Fibroblast of skin of left biceps (primary cell): ENCODE results near the gene RDH13.
"Not testable (repeated sequence)": the region's sequence is repeated elsewhere in the genome, so short reads cannot be mapped to it uniquely, and the experiment has no call there.

Experiments used
- DNase-seq, 2 experiments: peaks; one replicate each; pipeline ENCODE4 v3.0.0-alpha.2; 2013; ENCODE audit warnings: low read depth in 2 of 2

The RDH13 gene

GRCh38 chr19:55044771-55045716, 17.9 kb downstream of the RDH13 start:
- no peak for DNase-seq

GRCh38 chr19:55044286-55044685, 18.7 kb downstream of the RDH13 start:
- DNase-seq: no peak

GRCh38 chr19:55042688-55043087, 20.3 kb downstream of the RDH13 start:
- DNase-seq: no peak

- no peak for DNase-seq
Measured at GRCh38 chr19:55042344-55042678, 20.6 kb downstream of the RDH13 start.

GRCh38 chr19:55041627-55042343, 21.2 kb downstream of the RDH13 start:
- no peak for DNase-seq

- DNase-seq: no peak
Measured at GRCh38 chr19:55041244-55041626, 21.7 kb downstream of the RDH13 start.

GRCh38 chr19:55040654-55041053, 22.3 kb downstream of the RDH13 start:
- not testable (repeated sequence) for DNase-seq

- not testable (repeated sequence) for DNase-seq
Measured at GRCh38 chr19:55037603-55038002, 25.3 kb downstream of the RDH13 start.

GRCh38 chr19:55036058-55036457, 26.9 kb downstream of the RDH13 start:
- DNase-seq: no peak

GRCh38 chr19:55034751-55035150, 28.2 kb downstream of the RDH13 start:
- DNase-seq: no peak

GRCh38 chr19:55032976-55033643, 29.8 kb downstream of the RDH13 start:
- not testable (repeated sequence) for DNase-seq

GRCh38 chr19:55032170-55032800, 30.7 kb downstream of the RDH13 start:
- DNase-seq: no peak

GRCh38 chr19:55031178-55031577, 31.8 kb downstream of the RDH13 start:
- no peak for DNase-seq

GRCh38 chr19:55028757-55029156, 34.2 kb downstream of the RDH13 start:
- no peak for DNase-seq

- no peak for DNase-seq
Measured at GRCh38 chr19:55027472-55028337, 35.2 kb downstream of the RDH13 start.

GRCh38 chr19:55027140-55027471, 35.8 kb downstream of the RDH13 start:
- DNase-seq: not testable (repeated sequence)

GRCh38 chr19:55024111-55024510, 38.8 kb downstream of the RDH13 start:
- no peak for DNase-seq

GRCh38 chr19:55020351-55020750, 42.6 kb downstream of the RDH13 start:
- DNase-seq: not testable (repeated sequence)

GRCh38 chr19:55018633-55019032, 44.3 kb downstream of the RDH13 start:
- no peak for DNase-seq

- no peak for DNase-seq
Measured at GRCh38 chr19:55018216-55018615, 44.7 kb downstream of the RDH13 start.

GRCh38 chr19:55016017-55016416, 46.9 kb downstream of the RDH13 start:
- DNase-seq: no peak
